WTC11 (cell line): Measurements from ENCODE around the gene PLXNA1.

Experiments
- ATF1 ChIP-seq: sonication (generic); formaldehyde crosslinking; IDR thresholded peaks from 2 replicates; pipeline ENCODE4 v1.8.1; 2023; ENCODE audit warnings: mild to moderate bottlenecking, moderate library complexity, missing genetic modification reagents
- ATF6 ChIP-seq: sonication (generic); formaldehyde crosslinking; IDR thresholded peaks from 2 replicates; pipeline ENCODE4 v1.8.1; 2023; ENCODE audit warnings: mild to moderate bottlenecking, missing genetic modification reagents
- CTCF ChIP-seq: fragments of 200-600 bp; IDR thresholded peaks from 2 replicates; pipeline ENCODE4 v1.8.0; 2022; ENCODE audit warnings: antibody characterized with exemption
- E2F1 ChIP-seq: sonication (generic); formaldehyde crosslinking; IDR thresholded peaks from 2 replicates; pipeline ENCODE4 v1.8.0; 2022; ENCODE audit warnings: mild to moderate bottlenecking, missing genetic modification reagents
- ELF4 ChIP-seq: sonication (generic); formaldehyde crosslinking; IDR thresholded peaks from 2 replicates; pipeline ENCODE4 v1.8.1; 2022; ENCODE audit warnings: low read depth, mild to moderate bottlenecking, moderate library complexity, missing genetic modification reagents
- FOXP4 ChIP-seq: sonication (generic); formaldehyde crosslinking; IDR thresholded peaks from 2 replicates; pipeline ENCODE4 v1.8.0; 2022; ENCODE audit warnings: mild to moderate bottlenecking, missing genetic modification reagents
- HMGXB4 ChIP-seq: sonication (generic); formaldehyde crosslinking; IDR thresholded peaks from 2 replicates; pipeline ENCODE4 v1.8.1; 2023; ENCODE audit warnings: mild to moderate bottlenecking, moderate library complexity, missing genetic modification reagents
- STAT6 ChIP-seq: sonication (generic); formaldehyde crosslinking; conservative IDR thresholded peaks from 2 replicates; pipeline ENCODE4 v1.8.1; 2023; ENCODE audit warnings: mild to moderate bottlenecking, low read depth, missing genetic modification reagents, moderate library complexity
- ZNF121 ChIP-seq: sonication (generic); formaldehyde crosslinking; IDR thresholded peaks from 2 replicates; pipeline ENCODE4 v1.8.0; 2023; ENCODE audit warnings: missing genetic modification reagents
- ZNF281 ChIP-seq: sonication (generic); formaldehyde crosslinking; IDR thresholded peaks from 2 replicates; pipeline ENCODE4 v1.8.0; 2023; ENCODE audit warnings: mild to moderate bottlenecking, missing genetic modification reagents
- ZNF512 ChIP-seq: sonication (generic); formaldehyde crosslinking; IDR thresholded peaks from 2 replicates; pipeline ENCODE4 v1.8.1; 2022; ENCODE audit warnings: missing genetic modification reagents, borderline replicate concordance

GRCh38 chr3:126993436-126993835 lies 10.5 kb downstream of the PLXNA1 start:
- TF ChIP-seq ELF4 (CRISPR knock-in tag) (no peak), HMGXB4 (no peak), CTCF (no peak), FOXP4 (CRISPR knock-in tag) (no peak), ZNF121 (CRISPR knock-in tag) (no peak), ZNF512 (no peak), ATF6 (CRISPR knock-in tag) (no peak), ZNF281 (CRISPR knock-in tag) (no peak), STAT6 (no peak), E2F1 (no peak), ATF1 (CRISPR knock-in tag) (no peak)
